Right lobe of liver (tissue), 6 donors: ENCODE data around the gene PIGV. TPM values are rescaled to one million over a fixed set of nuclear protein-coding genes. Genes with fewer than 3 reads are reported as not detected.
"Not testable (repeated sequence)": the region's sequence is repeated elsewhere in the genome, so short reads cannot be mapped to it uniquely, and the experiment has no call there.

ENCODE experiments used
- ATAC-seq, 4 donors: fragments of 200-7000 bp; cut with Tn5 transposase; one replicate each; pipeline ENCODE4 v1.9.1; 2020; ENCODE audit warnings: mild to moderate bottlenecking in 4 of 4, moderate library complexity in 4 of 4
- DNase-seq, 3 donors: peaks; one replicate each; pipeline ENCODE4 v3.0.0-alpha.2; 2020
- H3K27ac ChIP-seq, 3 donors: fragments of 200-600 bp; one replicate each; pipeline ENCODE4 v1.8.0; 2022
- H3K27me3 ChIP-seq, 2 donors: fragments of 200-600 bp; one replicate each; pipeline ENCODE4 v1.8.0; 2022
- H3K36me3 ChIP-seq, 4 donors: fragments of 200-600 bp; sonication (generic) in 1 of 4; one replicate each; pipeline versions ENCODE4 v1.5.1 to v1.8.0; 2017 to 2022; ENCODE audit warnings: control low read depth in 1 of 4
- H3K4me1 ChIP-seq, 4 donors: fragments of 200-600 bp; sonication (generic) in 1 of 4; one replicate each; pipeline versions ENCODE4 v1.5.1 to v1.8.0; 2017 to 2022; ENCODE audit warnings: control low read depth in 1 of 4
- H3K4me3 ChIP-seq, 3 donors: fragments of 200-600 bp; one replicate each; pipeline ENCODE4 v1.8.0; 2022
- H3K9me3 ChIP-seq, 4 donors: fragments of 200-600 bp; sonication (generic) in 1 of 4; one replicate each; pipeline versions ENCODE4 v1.5.1 to v1.8.0; 2017 to 2022; ENCODE audit warnings: control low read depth in 1 of 4
- POLR2A ChIP-seq: fragments of 450-650 bp; IDR thresholded peaks from one replicate; pipeline ENCODE4 v1.6.1; 2017; ENCODE audit warnings: antibody characterized with exemption, mild to moderate bottlenecking
- WGBS: methylation state at CpG from one replicate; pipeline ENCODE4 v1.1.6; 2018; ENCODE audit warnings: low coverage, low lambda C conversion rate; ENCODE audit not compliant: insufficient coverage; ENCODE audit errors: missing lambda C conversion rate; 5-methylcytosine and 5-hydroxymethylcytosine counted together
- intact Hi-C, 2 donors: fragments of 100-400 bp; cut with DNase I; formaldehyde crosslinking; loops; one replicate each; pipeline versions ENCODE4 v1.11.2 to v1.14.1; 2022
- total RNA-seq, 6 experiments: library from RNA; depleted of rRNA in 2 of 6; stranded (reverse); fragments of >200 nt in 2 of 6; fragmentation: NEBNext Ultra II Directional in 3 of 6; extraction: Animal tissue kit (Norgen Biotek cat#: 25700) in 3 of 6; gene quantifications; one replicate each; pipeline versions ENCODE4 v1.1.0 to v1.2.4, GENCODE V29; 2016 to 2023
- TF ChIP-seq, protein P1 (sequence below), 4 donors: fragments of 200-600 bp in 3 of 4; fragments of 450-650 bp in 1 of 4; IDR thresholded peaks; one replicate each; pipeline versions ENCODE4 v1.5.1 to v1.8.0; 2016 to 2022; ENCODE audit warnings: antibody characterized with exemption in 4 of 4, mild to moderate bottlenecking in 2 of 4
- donor health status: DM: no; HTN: yes; CAD: no.
- donor health status: DM: no; HTN: no; CAD: no.
- donor health status: DM: no; HTN: no; CAD: no.
- donor health status: DM: no; HTN: yes; CAD: no.
- donor health status: DM: no; HTN: yes; CAD: no.

PIGV gene
- total RNA-seq, 6 experiments from 2014 or later: 13.2 to 27.8 (median 19.2) TPM

DNA sequence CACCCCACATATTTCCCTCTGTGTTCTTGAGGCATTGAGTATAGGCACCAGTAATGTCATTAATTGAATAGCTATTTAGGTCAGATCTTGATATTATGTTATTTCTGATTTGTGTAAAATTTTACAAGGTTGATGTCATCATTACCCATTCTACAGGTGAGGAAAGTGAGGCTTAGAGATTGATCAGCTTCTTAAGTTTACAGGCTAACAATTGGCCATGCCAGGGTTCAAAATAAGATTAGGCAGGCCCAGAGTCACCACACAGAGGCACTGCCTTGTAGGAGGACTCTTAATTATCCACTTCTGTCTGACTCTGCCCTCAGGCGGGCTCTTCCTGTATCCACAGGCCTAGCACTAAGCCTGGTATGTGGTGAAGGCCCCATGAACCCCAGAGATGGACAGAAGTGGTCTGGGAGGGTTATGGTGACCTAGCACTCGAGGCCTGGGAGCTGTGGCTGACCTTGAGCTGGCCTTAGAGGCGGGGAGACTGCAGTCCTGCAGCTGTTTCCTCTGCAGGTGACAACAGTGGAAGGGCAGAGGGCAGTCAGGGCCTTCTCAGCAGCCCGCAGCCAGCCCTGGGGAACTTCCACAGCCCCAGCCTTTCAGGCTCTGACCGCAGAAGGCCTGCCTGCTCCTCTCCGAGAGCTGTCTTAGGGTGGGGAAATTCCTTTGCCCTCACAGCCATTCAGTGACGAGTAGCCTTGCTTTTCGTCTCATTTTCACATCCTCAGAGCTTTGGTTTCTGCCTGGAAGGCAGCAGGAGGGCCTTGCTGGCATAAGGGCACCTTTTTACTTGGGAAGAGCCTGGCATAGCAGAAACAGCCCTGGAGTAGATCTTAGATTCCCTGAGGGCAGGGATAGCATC, 51.0 kb downstream of the PIGV start:
- DNase-seq: no peak
- no peaks in the 10 kb centered on the region for H3K27me3 ChIP-seq
- H3K36me3 ChIP-seq: peaks cover 0 to 30% (median 14%) of the 10 kb centered on the region in 4 donors
- no peak overlapping the region for H3K4me3 ChIP-seq
- intact Hi-C loops: no loop called here
- peak overlapping the region in 1 of 3 donors; percentile 29 for H3K27ac ChIP-seq
- 33% methylated on average over 1 of the region's 8 CpGs for WGBS
- ATAC-seq: peak; percentile 55 to 86 (median 70)
- H3K9me3 ChIP-seq: no peaks in the 10 kb centered on the region
- TF ChIP-seq, protein P1, sequence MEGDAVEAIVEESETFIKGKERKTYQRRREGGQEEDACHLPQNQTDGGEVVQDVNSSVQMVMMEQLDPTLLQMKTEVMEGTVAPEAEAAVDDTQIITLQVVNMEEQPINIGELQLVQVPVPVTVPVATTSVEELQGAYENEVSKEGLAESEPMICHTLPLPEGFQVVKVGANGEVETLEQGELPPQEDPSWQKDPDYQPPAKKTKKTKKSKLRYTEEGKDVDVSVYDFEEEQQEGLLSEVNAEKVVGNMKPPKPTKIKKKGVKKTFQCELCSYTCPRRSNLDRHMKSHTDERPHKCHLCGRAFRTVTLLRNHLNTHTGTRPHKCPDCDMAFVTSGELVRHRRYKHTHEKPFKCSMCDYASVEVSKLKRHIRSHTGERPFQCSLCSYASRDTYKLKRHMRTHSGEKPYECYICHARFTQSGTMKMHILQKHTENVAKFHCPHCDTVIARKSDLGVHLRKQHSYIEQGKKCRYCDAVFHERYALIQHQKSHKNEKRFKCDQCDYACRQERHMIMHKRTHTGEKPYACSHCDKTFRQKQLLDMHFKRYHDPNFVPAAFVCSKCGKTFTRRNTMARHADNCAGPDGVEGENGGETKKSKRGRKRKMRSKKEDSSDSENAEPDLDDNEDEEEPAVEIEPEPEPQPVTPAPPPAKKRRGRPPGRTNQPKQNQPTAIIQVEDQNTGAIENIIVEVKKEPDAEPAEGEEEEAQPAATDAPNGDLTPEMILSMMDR (IDR thresholded peaks at IDR 0.05): no peak
- TF ChIP-seq POLR2A: no peak
- H3K4me1 ChIP-seq: peaks cover 0 to 13% (median 0%) of the 10 kb centered on the region in 4 donors

DNA sequence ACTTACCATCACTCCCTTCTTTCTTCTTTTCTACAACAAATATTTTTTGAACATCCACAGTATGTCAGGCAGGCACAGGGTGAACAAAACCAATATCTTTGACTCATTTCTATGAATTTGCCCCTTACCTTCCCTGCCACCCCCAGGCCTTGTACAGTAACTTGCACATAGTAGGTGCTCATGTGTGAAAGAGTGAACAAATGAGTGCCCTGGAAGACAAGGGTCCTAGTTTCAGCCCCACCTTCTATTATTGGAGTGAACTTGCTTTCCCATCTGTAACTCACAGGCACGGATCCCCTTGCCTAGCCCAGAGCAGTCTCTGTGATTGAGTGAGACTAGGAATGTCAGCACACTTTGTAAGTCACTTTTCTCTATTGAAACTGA, 51.6 kb downstream of the PIGV start:
- WGBS: 86% methylated on average over 1 of the region's 1 CpG
- Histone ChIP-seq H3K27me3 (no peaks in the 10 kb centered on the region), H3K9me3 (no peaks in the 10 kb centered on the region), H3K4me1 (peaks cover 0 to 13% (median 0%) of the 10 kb centered on the region in 4 donors), H3K36me3 (peaks cover 0 to 24% (median 10%) of the 10 kb centered on the region in 4 donors), H3K27ac (no peak overlapping the region), H3K4me3 (no peak overlapping the region)
- DNase-seq: no peak
- intact Hi-C loops: no loop called here
- no peak for ATAC-seq
- no peak for TF ChIP-seq POLR2A
- TF ChIP-seq, protein P1 (IDR thresholded peaks at IDR 0.05): no peak

DNA sequence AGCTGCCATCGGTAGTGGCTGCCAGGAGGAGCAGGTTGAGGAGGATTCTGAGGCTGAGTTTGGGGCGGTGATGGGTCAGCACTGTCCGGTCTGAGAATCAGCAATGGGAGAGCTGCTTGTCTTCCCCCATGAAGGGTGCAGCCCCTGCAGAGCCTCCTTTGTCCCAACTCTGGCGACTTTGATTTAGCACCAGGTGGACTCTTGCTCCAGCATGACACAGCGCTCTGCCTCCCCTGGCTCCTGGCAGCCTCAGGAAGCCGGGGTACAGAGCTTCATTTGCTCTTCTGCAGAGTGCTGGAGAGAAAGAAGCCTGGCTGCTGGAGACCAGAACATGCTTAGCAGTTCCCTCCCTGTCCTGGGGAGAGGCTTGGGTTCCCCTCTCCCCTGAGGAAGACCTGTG, 52.0 kb downstream of the PIGV start:
- Histone ChIP-seq H3K27me3 (no peaks in the 10 kb centered on the region), H3K4me1 (peaks cover 0 to 13% (median 0%) of the 10 kb centered on the region in 4 donors), H3K9me3 (no peaks in the 10 kb centered on the region), H3K27ac (no peak overlapping the region), H3K4me3 (no peak overlapping the region), H3K36me3 (peaks cover 0 to 20% (median 7%) of the 10 kb centered on the region in 4 donors)
- intact Hi-C loops: no loop called here
- WGBS: 61% methylated on average over 5 of the region's 6 CpGs
- DNase-seq: no peak
- ATAC-seq: peak in 2 of 4 donors; percentile 27 to 63
- no peak for TF ChIP-seq POLR2A
- TF ChIP-seq, protein P1 (IDR thresholded peaks at IDR 0.05): no peak

DNA sequence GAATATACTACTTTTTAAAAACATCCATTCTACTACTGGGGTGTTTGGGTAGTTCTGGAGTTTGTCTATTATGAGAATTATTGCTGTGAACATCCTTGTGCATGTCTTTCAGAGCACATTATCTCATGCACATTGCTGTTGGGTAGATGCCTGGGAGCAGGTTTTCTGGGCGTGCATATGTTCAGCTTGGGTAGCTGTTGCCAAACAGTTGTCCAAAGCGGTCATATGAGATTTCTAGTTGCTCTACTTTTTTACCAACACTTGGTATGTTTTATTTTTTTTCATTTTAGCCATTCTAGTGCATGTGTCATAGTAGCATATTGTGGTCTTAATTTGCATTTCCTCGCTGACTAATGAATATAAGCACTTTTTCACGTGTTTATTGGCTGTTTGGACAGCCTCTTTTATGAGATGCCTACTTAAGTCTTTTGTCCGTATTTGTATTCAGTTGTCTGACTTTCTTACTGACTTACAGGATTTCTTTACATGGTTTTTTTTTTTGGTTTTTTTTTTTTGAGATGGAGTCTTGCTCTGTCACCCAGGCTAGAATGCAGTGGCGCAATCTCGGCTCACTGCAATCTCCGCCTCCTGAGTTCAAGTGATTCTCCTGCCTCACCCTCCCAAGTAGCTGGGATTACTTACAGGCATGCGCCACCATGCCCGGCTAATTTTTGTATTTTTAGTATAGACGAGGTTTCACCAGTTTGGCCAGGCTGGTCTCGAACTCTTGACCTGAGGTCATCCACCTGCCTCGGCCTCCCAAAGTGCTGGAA, 56.9 kb downstream of the PIGV start:
- ATAC-seq (no peak), DNase-seq (no peak)
- peaks cover 0 to 25% (median 4%) of the 10 kb centered on the region in 4 donors for H3K36me3 ChIP-seq
- H3K27ac ChIP-seq: no peak overlapping the region
- TF ChIP-seq POLR2A: no peak
- TF ChIP-seq, protein P1 (IDR thresholded peaks at IDR 0.05): no peak
- H3K4me1 ChIP-seq: peaks cover 0 to 11% (median 0%) of the 10 kb centered on the region in 4 donors
- no peak overlapping the region for H3K4me3 ChIP-seq
- 85% methylated on average over 8 of the region's 13 CpGs for WGBS
- intact Hi-C loops: no loop called here
- no peaks in the 10 kb centered on the region for H3K9me3 ChIP-seq
- H3K27me3 ChIP-seq: no peaks in the 10 kb centered on the region

DNA sequence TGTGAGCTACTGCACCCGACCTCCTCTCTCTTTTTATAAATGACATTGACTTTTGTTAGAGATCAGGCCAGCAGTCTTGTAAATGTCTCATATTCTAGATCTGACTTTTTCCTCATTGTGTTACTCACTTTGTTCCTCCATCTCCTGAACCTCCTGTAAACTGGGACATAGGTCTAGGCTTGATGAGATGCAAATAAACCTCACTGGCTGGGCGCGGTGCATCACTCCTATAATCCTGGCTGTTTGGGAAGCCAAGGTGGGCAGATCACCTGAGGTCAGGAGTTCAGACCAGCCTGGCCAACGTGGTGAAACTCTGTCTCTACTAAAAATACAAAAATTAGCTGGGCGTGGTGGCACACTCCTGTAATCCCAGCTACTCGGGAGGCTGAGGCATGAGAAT, 60.1 kb downstream of the PIGV start:
- ATAC-seq, intact Hi-C loops, H3K9me3 ChIP-seq, H3K27me3 ChIP-seq, H3K27ac ChIP-seq, H3K4me3 ChIP-seq, DNase-seq: not testable (repeated sequence)
- Histone ChIP-seq H3K4me1 (peaks cover 0 to 14% (median 0%) of the 10 kb centered on the region in 4 donors), H3K36me3 (peaks cover 0 to 48% (median 21%) of the 10 kb centered on the region in 4 donors)
- WGBS: 74% methylated on average over 4 of the region's 6 CpGs
